22Rv1 (cell line): ENCODE data around the gene SRPRB.

Experiments used
- H3K27ac ChIP-seq: fragments of 450-650 bp; 2 replicates; pipeline ENCODE4 v1.5.1; 2017
- CTCF ChIP-seq: fragments of 450-650 bp; IDR thresholded peaks from 2 replicates; pipeline ENCODE4 v1.5.1; 2017; ENCODE audit warnings: mild to moderate bottlenecking
- ZFX ChIP-seq: fragments of 450-650 bp; IDR thresholded peaks from 2 replicates; pipeline ENCODE4 v1.6.1; 2017; ENCODE audit warnings: antibody characterized with exemption, borderline replicate concordance

SRPRB gene

GRCh38 chr3:133851266-133851906 lies 45.8 kb downstream of the SRPRB start:
- no peak overlapping the region for H3K27ac ChIP-seq
- TF ChIP-seq CTCF (no peak), ZFX (no peak)

GRCh38 chr3:133851931-133852330 lies 46.3 kb downstream of the SRPRB start:
- no peak overlapping the region for H3K27ac ChIP-seq
- TF ChIP-seq ZFX: no peak
- no peak for TF ChIP-seq CTCF

GRCh38 chr3:133853063-133853924 lies 47.7 kb downstream of the SRPRB start:
- no peak overlapping the region for H3K27ac ChIP-seq
- TF ChIP-seq ZFX: no peak
- no peak for TF ChIP-seq CTCF

GRCh38 chr3:133853925-133854227 lies 48.3 kb downstream of the SRPRB start:
- H3K27ac ChIP-seq: no peak overlapping the region

GRCh38 chr3:133854264-133855001 lies 48.8 kb downstream of the SRPRB start:
- no peak overlapping the region for H3K27ac ChIP-seq
- TF ChIP-seq CTCF (no peak), ZFX (no peak)

More at GRCh38 chr3:133853925-133854227, 48.3 kb downstream of the SRPRB start:
- no peak for TF ChIP-seq CTCF
- TF ChIP-seq ZFX: no peak

- TF ChIP-seq ZFX: no peak
- no peak for TF ChIP-seq CTCF
- no peak overlapping the region for H3K27ac ChIP-seq
Measured at GRCh38 chr3:133855002-133855370, 49.4 kb downstream of the SRPRB start.

GRCh38 chr3:133855772-133856171 lies 50.2 kb downstream of the SRPRB start:
- TF ChIP-seq CTCF: no peak
- TF ChIP-seq ZFX: no peak
- H3K27ac ChIP-seq: no peak overlapping the region
